ENCODE data around the gene MPDU1. TPM values are rescaled to one million over a fixed set of nuclear protein-coding genes. Genes with fewer than 3 reads are reported as not detected.

The MPDU1 gene
- total RNA-seq, 1 experiment from 2014 or later = 57.0 TPM

- Mint-ChIP-seq H3K4me1 (no peaks in the 10 kb centered on the region), H3K4me3 (no peak overlapping the region), H3K27ac (peak overlapping the region; percentile 10; the same call in 1 of the 2 replicates), H3K27me3 (ENCODE audit: low read depth) (no peaks in the 10 kb centered on the region), H3K36me3 (peaks cover 42% of the 10 kb centered on the region), H3K9me3 (no peaks in the 10 kb centered on the region)
- ChIA-PET CTCF (interaction anchor here (1.3 kb wide), 1 partner anchor 17 kb away, joined by 4 read pairs; the partner anchor contains the start of gene SOX15), POLR2A (no interaction called here)
- no peak for TF ChIP-seq NFE2L1 (CRISPR knock-in tag; IDR thresholded peaks at IDR 0.05)
- TF ChIP-seq ZMAT4 (CRISPR knock-in tag; IDR thresholded peaks at IDR 0.05) = no peak
- TF ChIP-seq, protein P1, sequence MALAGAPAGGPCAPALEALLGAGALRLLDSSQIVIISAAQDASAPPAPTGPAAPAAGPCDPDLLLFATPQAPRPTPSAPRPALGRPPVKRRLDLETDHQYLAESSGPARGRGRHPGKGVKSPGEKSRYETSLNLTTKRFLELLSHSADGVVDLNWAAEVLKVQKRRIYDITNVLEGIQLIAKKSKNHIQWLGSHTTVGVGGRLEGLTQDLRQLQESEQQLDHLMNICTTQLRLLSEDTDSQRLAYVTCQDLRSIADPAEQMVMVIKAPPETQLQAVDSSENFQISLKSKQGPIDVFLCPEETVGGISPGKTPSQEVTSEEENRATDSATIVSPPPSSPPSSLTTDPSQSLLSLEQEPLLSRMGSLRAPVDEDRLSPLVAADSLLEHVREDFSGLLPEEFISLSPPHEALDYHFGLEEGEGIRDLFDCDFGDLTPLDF (CRISPR knock-in tag; IDR thresholded peaks at IDR 0.05) = no peak
- TF ChIP-seq CREB1 (CRISPR knock-in tag; IDR thresholded peaks at IDR 0.05) = no peak
- TF ChIP-seq SP1 (CRISPR knock-in tag; conservative IDR thresholded peaks at IDR 0.05) = no peak
- no peak for TF ChIP-seq ZNF671 (CRISPR knock-in tag; IDR thresholded peaks at IDR 0.05)
- no peak for TF ChIP-seq IRF1 (CRISPR knock-in tag; IDR thresholded peaks at IDR 0.05)
- no peak for TF ChIP-seq ZNF232 (CRISPR knock-in tag; IDR thresholded peaks at IDR 0.05)
- no peak for TF ChIP-seq GRHL2 (CRISPR knock-in tag; IDR thresholded peaks at IDR 0.05; ENCODE audit: insufficient replicate concordance, severe bottlenecking)
- no peak for TF ChIP-seq GABPB1 (CRISPR knock-in tag; IDR thresholded peaks at IDR 0.05)
- TF ChIP-seq EMX1 (CRISPR knock-in tag; IDR thresholded peaks at IDR 0.05) = no peak
- TF ChIP-seq, protein P2, sequence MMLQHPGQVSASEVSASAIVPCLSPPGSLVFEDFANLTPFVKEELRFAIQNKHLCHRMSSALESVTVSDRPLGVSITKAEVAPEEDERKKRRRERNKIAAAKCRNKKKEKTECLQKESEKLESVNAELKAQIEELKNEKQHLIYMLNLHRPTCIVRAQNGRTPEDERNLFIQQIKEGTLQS (CRISPR knock-in tag; conservative IDR thresholded peaks at IDR 0.05) = no peak
- no peak for TF ChIP-seq ZNF219 (CRISPR knock-in tag; IDR thresholded peaks at IDR 0.05; ENCODE audit: borderline replicate concordance)
- no peak for TF ChIP-seq NFATC4 (CRISPR knock-in tag; IDR thresholded peaks at IDR 0.05)
- TF ChIP-seq ZNF121 (CRISPR knock-in tag; IDR thresholded peaks at IDR 0.05) = no peak
- TF ChIP-seq SOX15 (CRISPR knock-in tag; IDR thresholded peaks at IDR 0.05) = no peak
- no peak for TF ChIP-seq ATF1 (CRISPR knock-in tag; IDR thresholded peaks at IDR 0.05)
- TF ChIP-seq ZNF317 (CRISPR knock-in tag; IDR thresholded peaks at IDR 0.05; ENCODE audit: borderline replicate concordance, low read depth) = no peak
- ATAC-seq = no peak
- no peak for DNase-seq (ENCODE audit: low spot score)
Observed at GRCh38 chr17:7606280-7606679, 22.6 kb downstream of the MPDU1 start.

DNA sequence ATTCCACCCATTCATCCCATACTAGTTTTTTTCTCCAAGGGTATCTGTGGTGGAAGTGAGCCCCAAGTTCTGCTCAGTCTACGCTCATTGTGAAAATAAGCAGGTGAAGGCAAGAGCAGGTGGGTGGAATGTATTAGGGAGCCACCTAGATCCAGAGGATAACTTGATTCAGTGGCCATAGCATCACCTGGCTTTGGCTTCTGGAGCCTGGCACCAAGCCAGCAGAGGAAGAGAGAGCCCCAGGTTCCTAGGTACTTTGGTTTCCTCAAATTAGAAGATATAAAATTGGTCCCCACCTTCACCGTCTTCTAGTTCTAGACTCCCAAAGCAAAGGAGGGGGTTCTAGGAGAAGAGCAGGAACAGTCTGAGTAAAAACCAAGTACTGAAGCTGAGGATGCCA lies 27.0 kb downstream of the MPDU1 start:
- peaks cover 14% of the 10 kb centered on the region for H3K36me3 Mint-ChIP-seq
- no peaks in the 10 kb centered on the region for H3K9me3 Mint-ChIP-seq
- POLR2A ChIA-PET = interaction anchor here (0.6 kb wide), 1 partner anchor 75 kb away, joined by 4 read pairs; no protein-coding TSS in a partner anchor
- CTCF ChIA-PET = interaction anchor here (1.2 to 4.2 kb wide), 2 partner anchors 21 to 77 kb away, joined by 3 to 20 read pairs; partner anchors contain the start of genes SOX15 and TP53
- TF ChIP-seq, protein P3, sequence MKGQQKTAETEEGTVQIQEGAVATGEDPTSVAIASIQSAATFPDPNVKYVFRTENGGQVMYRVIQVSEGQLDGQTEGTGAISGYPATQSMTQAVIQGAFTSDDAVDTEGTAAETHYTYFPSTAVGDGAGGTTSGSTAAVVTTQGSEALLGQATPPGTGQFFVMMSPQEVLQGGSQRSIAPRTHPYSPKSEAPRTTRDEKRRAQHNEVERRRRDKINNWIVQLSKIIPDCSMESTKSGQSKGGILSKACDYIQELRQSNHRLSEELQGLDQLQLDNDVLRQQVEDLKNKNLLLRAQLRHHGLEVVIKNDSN (CRISPR knock-in tag; IDR thresholded peaks at IDR 0.05) = no peak
- TF ChIP-seq ZNF317 (CRISPR knock-in tag; IDR thresholded peaks at IDR 0.05; ENCODE audit: borderline replicate concordance, low read depth) (no peak), KAT7 (CRISPR knock-in tag; IDR thresholded peaks at IDR 0.05; ENCODE audit: borderline replicate concordance) (no peak), TEAD1 (CRISPR knock-in tag; IDR thresholded peaks at IDR 0.05) (no peak), FOXP1 (CRISPR knock-in tag; IDR thresholded peaks at IDR 0.05; ENCODE audit: borderline replicate concordance) (no peak), ESRRA (CRISPR knock-in tag; IDR thresholded peaks at IDR 0.05; ENCODE audit: borderline replicate concordance) (no peak), MXD4 (CRISPR knock-in tag; IDR thresholded peaks at IDR 0.05; ENCODE audit: borderline replicate concordance) (no peak), ZMAT4 (CRISPR knock-in tag; IDR thresholded peaks at IDR 0.05) (no peak), NR3C1 (CRISPR knock-in tag; conservative IDR thresholded peaks at IDR 0.05; ENCODE audit: low read depth) (no peak)
- TF ChIP-seq, protein P4, sequence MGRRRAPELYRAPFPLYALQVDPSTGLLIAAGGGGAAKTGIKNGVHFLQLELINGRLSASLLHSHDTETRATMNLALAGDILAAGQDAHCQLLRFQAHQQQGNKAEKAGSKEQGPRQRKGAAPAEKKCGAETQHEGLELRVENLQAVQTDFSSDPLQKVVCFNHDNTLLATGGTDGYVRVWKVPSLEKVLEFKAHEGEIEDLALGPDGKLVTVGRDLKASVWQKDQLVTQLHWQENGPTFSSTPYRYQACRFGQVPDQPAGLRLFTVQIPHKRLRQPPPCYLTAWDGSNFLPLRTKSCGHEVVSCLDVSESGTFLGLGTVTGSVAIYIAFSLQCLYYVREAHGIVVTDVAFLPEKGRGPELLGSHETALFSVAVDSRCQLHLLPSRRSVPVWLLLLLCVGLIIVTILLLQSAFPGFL (CRISPR knock-in tag; IDR thresholded peaks at IDR 0.05; ENCODE audit: borderline replicate concordance) = no peak
- no peaks in the 10 kb centered on the region for H3K27me3 Mint-ChIP-seq (ENCODE audit: low read depth)
- no peak overlapping the region for H3K4me3 Mint-ChIP-seq
- peaks cover 22% of the 10 kb centered on the region for H3K4me1 Mint-ChIP-seq
- no peak overlapping the region for H3K27ac Mint-ChIP-seq
- DNase-seq (ENCODE audit: low spot score) = no peak
- ATAC-seq = no peak
